ENCODE results near the gene MAPK12. TPM values are rescaled to one million over a fixed set of nuclear protein-coding genes. Genes with fewer than 3 reads are reported as not detected.
A peak's percentile ranks its signal among the peaks of the same experiment; 100 is the strongest.

Gene MAPK12
- total and polyA plus RNA-seq, 2 of the 4 experiments (the other 2 are of a cell fraction), result 41.0 to 56.3 TPM

- CTCF ChIA-PET, result interaction anchor here (0.6 to 0.7 kb wide), 2 partner anchors 17 to 208 kb away, joined by 3 to 4 read pairs; no protein-coding TSS in a partner anchor
- no CpG with 5 or more reads among the region's 14 CpGs for WGBS, 2 experiments (ENCODE audit: extremely low coverage in 2 of 2, insufficient read length in 1 of 2)
- H3K9ac ChIP-seq (ENCODE audit: low read depth, low read length), result 0 out of 2 replicates have a peak overlapping the region, but pooled peaks have one; percentile 36
- H3K9me1 ChIP-seq (ENCODE audit: insufficient read depth, low read length), result no peaks in the 10 kb centered on the region
- H2BK120ac ChIP-seq (ENCODE audit: low read depth, low read length), result no peak overlapping the region
- no peak overlapping the region for H4K91ac ChIP-seq (ENCODE audit: insufficient read depth, low read depth, low read length)
- intact Hi-C loops (cut with micrococcal nuclease) (loop anchor here (2.0 kb wide), 1 partner anchor 256 kb away; no protein-coding TSS in a partner anchor), in situ Hi-C loops (cut with MboI; ENCODE audit: low sequenced_read_pairs) (no loop called here), dilution Hi-C loops (cut with HindIII; ENCODE audit: low sequenced_read_pairs, unreplicated experiment) (no loop called here)
- DNase-seq (no peak), ATAC-seq (ENCODE audit: low read depth) (no peak)
- H3K9me3 ChIP-seq (ENCODE audit: control insufficient read depth, insufficient read depth, low read length), result no peaks in the 10 kb centered on the region
- no peak overlapping the region for H3K27ac ChIP-seq (ENCODE audit: insufficient read depth, low read length)
- no peak overlapping the region for H3K18ac ChIP-seq (ENCODE audit: low read depth, low read length)
- no peaks in the 10 kb centered on the region for H3K27me3 ChIP-seq (ENCODE audit: control insufficient read depth, insufficient read depth, low read length)
- peaks cover 5% of the 10 kb centered on the region for H3K4me1 ChIP-seq (ENCODE audit: control insufficient read depth, insufficient read depth, low read length)
- peaks cover 41% of the 10 kb centered on the region for H4K20me1 ChIP-seq (ENCODE audit: insufficient read depth, low read length)
- H2BK20ac ChIP-seq (ENCODE audit: low read depth, low read length), result no peak overlapping the region
- POLR2A ChIA-PET (ENCODE audit: unreplicated experiment), result no interaction called here
- H3K4me2 ChIP-seq (ENCODE audit: low read depth, low read length), result peak overlapping the region; percentile 83
- H3K4me3 ChIP-seq (ENCODE audit: insufficient read depth, low read depth, low read length), result peak overlapping the region; percentile 31
- no TSS peak for BruUV-seq (replicated peaks)
- no peak overlapping the region for H3K23ac ChIP-seq (ENCODE audit: low read depth, low read length)
- no peak overlapping the region for H3K14ac ChIP-seq (replicated peaks; ENCODE audit: low read depth, low read length)
- 0 out of 2 replicates have a peak overlapping the region, but pooled peaks have one; percentile 9 for H2AK5ac ChIP-seq (ENCODE audit: low read depth, low read length)
- TF ChIP-seq MAZ (IDR thresholded peaks at IDR 0.05; ENCODE audit: borderline replicate concordance, low read depth, low read length) (no peak), CHD1 (IDR thresholded peaks at IDR 0.05; ENCODE audit: low read depth, low read length) (no peak), SMC3 (IDR thresholded peaks at IDR 0.05; ENCODE audit: low read depth, low read length) (no peak), USF2 (IDR thresholded peaks at IDR 0.05; ENCODE audit: low read depth, low read length) (no peak), MAFK (IDR thresholded peaks at IDR 0.05; ENCODE audit: low read depth, low read length) (no peak), BHLHE40 (IDR thresholded peaks at IDR 0.05; ENCODE audit: low read depth, low read length) (no peak), RCOR1 (IDR thresholded peaks at IDR 0.05; ENCODE audit: insufficient replicate concordance, low read length) (no peak), RFX5 (IDR thresholded peaks at IDR 0.05; ENCODE audit: low read depth, low read length) (no peak), CEBPB (IDR thresholded peaks at IDR 0.05; ENCODE audit: low read depth, low read length) (no peak), FOS (IDR thresholded peaks at IDR 0.05; ENCODE audit: low read depth, low read length) (no peak)
- no peak overlapping the region for H2BK15ac ChIP-seq (ENCODE audit: low read depth, low read length)
- H4K5ac ChIP-seq (ENCODE audit: low read depth, low read length), result no peak overlapping the region
- peaks cover 15 to 66% of the 10 kb centered on the region in 2 experiments for H3K79me1 ChIP-seq (ENCODE audit: low read depth in 1 of 2, low read length in 2 of 2)
- H2BK5ac ChIP-seq (ENCODE audit: low read depth, low read length, poor library complexity, severe bottlenecking), result no peak overlapping the region
- H3K4ac ChIP-seq (ENCODE audit: low read depth, low read length), result no peak overlapping the region
- no peak overlapping the region for H4K8ac ChIP-seq (ENCODE audit: low read depth in 2 of 2, low read length in 2 of 2)
- no peak overlapping the region for H2AFZ ChIP-seq (replicated peaks; ENCODE audit: low read length, poor library complexity)
- H2AK9ac ChIP-seq (replicated peaks; ENCODE audit: low read depth, low read length, poor library complexity), result peak overlapping the region; percentile 88
- H3K56ac ChIP-seq (ENCODE audit: extremely low read depth, insufficient read depth, low read length), result no peak overlapping the region
- peaks cover 25% of the 10 kb centered on the region for H3K36me3 ChIP-seq (ENCODE audit: control insufficient read depth, insufficient read depth, low read length)
Measured at GRCh38 chr22:50242406-50242949, 19.0 kb downstream of the MAPK12 start.
